K562 (cell line): ENCODE measurements around the gene TTBK1. TPM values are rescaled to one million over a fixed set of nuclear protein-coding genes. Genes with fewer than 3 reads are reported as not detected.

Experiments
- ATAC-seq: fragments of 200-7000 bp; cut with Tn5 transposase; 3 replicates; pipeline ENCODE4 v1.9.1; 2020; ENCODE audit warnings: moderate library complexity
- BruUV-seq: library from RNA; stranded (reverse); fragments of 400-500 nt; replicated peaks from 2 replicates; lab custom pipeline; 2021; lab: Mats Ljungman, UMichigan
- CTCF ChIA-PET: fragments of 300-600 bp; formaldehyde crosslinking; extraction: SDS; loops from one replicate; lab custom pipeline; 2021; ENCODE audit warnings: low intra/inter-chr PET ratio; lab: Yijun Ruan, JAX
- POLR2A ChIA-PET: fragments of 300-600, 350-650 bp; sonication (Branson Sonifier 250); formaldehyde crosslinking; extraction: SDS; loops from one replicate; lab custom pipeline; 2021; ENCODE audit warnings: antibody characterized with exemption, inconsistent platforms; lab: Yijun Ruan, JAX
- DNase-seq, 4 experiments: peaks; one replicate each; pipeline versions ENCODE4 v3.0.0 to v3.0.0-alpha.2; 2011 to 2018; ENCODE audit warnings: low spot score in 3 of 4, mixed read lengths in 3 of 4; ENCODE audit errors: extremely low read depth in 1 of 4
- FAIRE-seq: peaks from 2 replicates; lab custom pipeline; 2011; peaks lifted over from hg19 to GRCh38; lab: Jason Lieb, UNC
- H2AFZ ChIP-seq: 2 replicates; pipeline ENCODE4 v1.6.0; 2011; ENCODE audit warnings: low read depth, low read length, control low read depth, inconsistent platforms
- H3K27ac ChIP-seq: fragments of 200-600 bp; 3 replicates; pipeline ENCODE4 v1.8.0; 2011; ENCODE audit warnings: low read depth, mild to moderate bottlenecking, control low read depth, inconsistent platforms, low read length, moderate library complexity, mixed read lengths; ENCODE audit errors: extremely low read depth
- H3K27me3 ChIP-seq, 2 experiments: fragments of 300-600 bp in 1 of 2; 2 replicates in 1 of 2; 3 replicates in 1 of 2; pipeline versions ENCODE4 v1.6.0 to v1.8.0; 2011; ENCODE audit warnings: inconsistent platforms in 2 of 2, low read length in 2 of 2, mild to moderate bottlenecking in 1 of 2, mixed read lengths in 1 of 2, moderate library complexity in 1 of 2; ENCODE audit not compliant: control insufficient read depth in 2 of 2, insufficient read depth in 2 of 2
- H3K36me3 ChIP-seq: fragments of 300-600 bp; 3 replicates; pipeline ENCODE4 v1.8.0; 2011; ENCODE audit warnings: mild to moderate bottlenecking, low read length, inconsistent platforms; ENCODE audit not compliant: control insufficient read depth, insufficient read depth
- H3K4me1 ChIP-seq, 2 experiments: fragments of 200-600 bp in 1 of 2; replicated peaks in 1 of 2; 2 replicates in 1 of 2; 3 replicates in 1 of 2; pipeline versions ENCODE4 v1.5.1 to v1.8.0; 2011; ENCODE audit warnings: inconsistent platforms in 2 of 2, low read length in 2 of 2, mild to moderate bottlenecking in 1 of 2, mixed read lengths in 1 of 2, moderate library complexity in 1 of 2; ENCODE audit not compliant: control insufficient read depth in 2 of 2, insufficient read depth in 2 of 2
- H3K4me2 ChIP-seq: 2 replicates; pipeline ENCODE4 v1.6.1; 2011; ENCODE audit warnings: low read length, control low read depth, inconsistent platforms, mixed read lengths; ENCODE audit not compliant: insufficient read depth
- H3K4me3 ChIP-seq: fragments of 200-600 bp; sonication (generic), shearing (Covaris generic); 2 replicates; pipeline ENCODE4 v1.5.1; 2016; ENCODE audit warnings: control low read depth, inconsistent platforms
- H3K79me2 ChIP-seq: fragments of 200-600 bp; 3 replicates; pipeline ENCODE4 v1.8.0; 2011; ENCODE audit warnings: low read length, inconsistent platforms; ENCODE audit not compliant: control insufficient read depth, insufficient read depth
- H3K9ac ChIP-seq, 2 experiments: 2 replicates each; pipeline versions ENCODE4 v1.6.0 to v1.6.1; 2011; ENCODE audit warnings: low read depth in 2 of 2, low read length in 2 of 2, control low read depth in 1 of 2, inconsistent platforms in 1 of 2, mild to moderate bottlenecking in 1 of 2, mixed read lengths in 1 of 2; ENCODE audit not compliant: insufficient read depth in 1 of 2
- H3K9me1 ChIP-seq: one replicate; pipeline ENCODE4 v1.6.0; 2011; ENCODE audit warnings: inconsistent platforms, mild to moderate bottlenecking, low read length, moderate library complexity; ENCODE audit not compliant: control insufficient read depth, insufficient read depth
- H3K9me3 ChIP-seq: replicated peaks from 2 replicates; pipeline ENCODE4 v1.5.1; 2011; ENCODE audit warnings: low read depth, low read length, inconsistent platforms; ENCODE audit not compliant: control insufficient read depth, insufficient read depth
- H4K20me1 ChIP-seq: replicated peaks from 2 replicates; pipeline ENCODE4 v1.6.1; 2011; ENCODE audit warnings: low read length, inconsistent platforms, mixed read lengths; ENCODE audit not compliant: control insufficient read depth, insufficient read depth
- ARNT ChIP-seq, 2 experiments: fragments of 450-650 bp; IDR thresholded peaks; 2 replicates each; pipeline ENCODE4 v1.6.1; 2016; ENCODE audit warnings: mild to moderate bottlenecking in 1 of 2
- BRF1 ChIP-seq: IDR thresholded peaks from 3 replicates; pipeline ENCODE4 v1.6.1; 2011; ENCODE audit warnings: borderline replicate concordance, mild to moderate bottlenecking; ENCODE audit not compliant: insufficient read length; ENCODE audit errors: extremely low read depth
- E2F3 ChIP-seq: fragments of 250-450 bp; sonication (Bioruptor Pico); IDR thresholded peaks from 2 replicates; pipeline ENCODE4 v1.4.0; 2020; ENCODE audit warnings: mild to moderate bottlenecking
- HMG20A ChIP-seq: fragments of 450-650 bp; formaldehyde crosslinking; conservative IDR thresholded peaks from 2 replicates; pipeline ENCODE4 v1.4.0; 2020; ENCODE audit warnings: mild to moderate bottlenecking, mixed read lengths
- HSF4 ChIP-seq: fragments of 250-450 bp; sonication (Bioruptor Pico); IDR thresholded peaks from 2 replicates; pipeline ENCODE4 v2.1.2; 2022; ENCODE audit warnings: mild to moderate bottlenecking, moderate library complexity, borderline replicate concordance
- KDM2B ChIP-seq: fragments of 250-450 bp; sonication (Bioruptor Pico); IDR thresholded peaks from 2 replicates; pipeline ENCODE4 v1.8.0; 2021; ENCODE audit warnings: mild to moderate bottlenecking, moderate library complexity
- LEF1 ChIP-seq: fragments of 450-650 bp; IDR thresholded peaks from 2 replicates; pipeline ENCODE4 v1.6.1; 2016; ENCODE audit warnings: mild to moderate bottlenecking
- SIX5 ChIP-seq, 2 experiments: IDR thresholded peaks; 2 replicates each; pipeline ENCODE4 v1.6.1; 2011; ENCODE audit warnings: low read length in 2 of 2, borderline replicate concordance in 1 of 2, low read depth in 1 of 2, mild to moderate bottlenecking in 1 of 2, moderate library complexity in 1 of 2; ENCODE audit not compliant: insufficient read depth in 1 of 2
- SMARCB1 ChIP-seq: IDR thresholded peaks from 2 replicates; pipeline ENCODE4 v1.6.1; 2011; ENCODE audit warnings: improper control_type of control experiment, low read depth; ENCODE audit not compliant: insufficient read length
- TBP ChIP-seq: optimal IDR thresholded peaks from 2 replicates; pipeline ENCODE3; 2011; ENCODE audit warnings: low read depth, low read length, improper control_type of control experiment
- THAP12 ChIP-seq: fragments of 250-450 bp; sonication (Bioruptor Pico); IDR thresholded peaks from 2 replicates; pipeline ENCODE4 v1.9.0; 2021; ENCODE audit warnings: mild to moderate bottlenecking, inconsistent platforms
- ZBTB5 ChIP-seq: fragments of 450-650 bp; IDR thresholded peaks from 2 replicates; pipeline ENCODE4 v1.6.1; 2017; ENCODE audit warnings: antibody characterized with exemption
- ZNF175 ChIP-seq: fragments of 200-800 bp; sonication (Bioruptor generic); IDR thresholded peaks from 2 replicates; pipeline ENCODE4 v1.6.1; 2016; ENCODE audit warnings: low read depth, mild to moderate bottlenecking, missing genetic modification characterization, missing compliant biosample characterization
- ZNF696 ChIP-seq: fragments of 250-450 bp; sonication (Bioruptor Pico); conservative IDR thresholded peaks from 2 replicates; pipeline ENCODE4 v1.4.0; 2020; ENCODE audit warnings: mild to moderate bottlenecking, moderate library complexity
- WGBS: fragments of 100-300 bp; shearing (Covaris generic); methylation state at CpG from one replicate; pipeline ENCODE4 v1.1.6; 2016; ENCODE audit warnings: low coverage, mixed read lengths; ENCODE audit not compliant: insufficient coverage; ENCODE audit errors: missing lambda C conversion rate; 5-methylcytosine and 5-hydroxymethylcytosine counted together
- in situ Hi-C: fragments of 300-500 bp; cut with MboI; formaldehyde crosslinking; loops from 4 replicates; pipeline ENCODE4 v1.15.0; 2018; ENCODE audit warnings: inconsistent platforms, mixed read lengths
- intact Hi-C: fragments of 100-400 bp; cut with micrococcal nuclease; formaldehyde crosslinking; loops from 2 replicates; pipeline ENCODE4 v1.14.2; 2022
- polyA plus RNA-seq, 8 experiments: library from polyadenylated mRNA; depleted of rRNA in 4 of 8; stranded (reverse) in 5 of 8; unstranded in 3 of 8; fragments of >200 nt; fragmentation: Nextera tagmentation in 2 of 8; fragmentation: Illumina TruSeq in 1 of 8; extraction: Ambion mirVana in 2 of 8; extraction: Trizol in 1 of 8; gene quantifications; 2 replicates each; pipeline versions ENCODE4 v1.2.1 to v1.2.3, GENCODE V29; 2011 to 2014; ENCODE audit warnings: inconsistent platforms in 1 of 8, missing spikeins in 1 of 8
- total RNA-seq, 7 experiments: library from RNA; depleted of rRNA in 6 of 7; stranded (reverse); fragments of >200 nt in 6 of 7; fragmentation: Illumina TruSeq in 2 of 7; extraction: Trizol in 2 of 7; gene quantifications; 2 replicates each; pipeline versions ENCODE4 v1.2.1 to v1.2.3, GENCODE V29; 2011 to 2021; ENCODE audit warnings: low replicate concordance in 1 of 7
- TF ChIP-seq, protein P1 (sequence below): fragments of 250-450 bp; sonication (Bioruptor Pico); IDR thresholded peaks from 2 replicates; pipeline ENCODE4 v1.8.0; 2021; ENCODE audit warnings: borderline replicate concordance, mild to moderate bottlenecking, moderate library complexity; ENCODE audit not compliant: poor library complexity, severe bottlenecking
- TF ChIP-seq, protein P2 (sequence below), 3 experiments: IDR thresholded peaks in 2 of 3; conservative IDR thresholded peaks in 1 of 3; 2 replicates each; pipeline ENCODE4 v1.5.1; 2011 to 2012; ENCODE audit warnings: low read length in 3 of 3, mild to moderate bottlenecking in 3 of 3, control low read depth in 2 of 3, improper control_type of control experiment in 1 of 3, inconsistent platforms in 1 of 3, low read depth in 1 of 3, mixed read lengths in 1 of 3, moderate library complexity in 1 of 3; ENCODE audit not compliant: insufficient read depth in 2 of 3

Gene TTBK1
- total and polyA plus RNA-seq, 9 of the 15 experiments (the other 6 are each of a cell fraction or from before 2014, with no cell fraction given) = not detected

DNA sequence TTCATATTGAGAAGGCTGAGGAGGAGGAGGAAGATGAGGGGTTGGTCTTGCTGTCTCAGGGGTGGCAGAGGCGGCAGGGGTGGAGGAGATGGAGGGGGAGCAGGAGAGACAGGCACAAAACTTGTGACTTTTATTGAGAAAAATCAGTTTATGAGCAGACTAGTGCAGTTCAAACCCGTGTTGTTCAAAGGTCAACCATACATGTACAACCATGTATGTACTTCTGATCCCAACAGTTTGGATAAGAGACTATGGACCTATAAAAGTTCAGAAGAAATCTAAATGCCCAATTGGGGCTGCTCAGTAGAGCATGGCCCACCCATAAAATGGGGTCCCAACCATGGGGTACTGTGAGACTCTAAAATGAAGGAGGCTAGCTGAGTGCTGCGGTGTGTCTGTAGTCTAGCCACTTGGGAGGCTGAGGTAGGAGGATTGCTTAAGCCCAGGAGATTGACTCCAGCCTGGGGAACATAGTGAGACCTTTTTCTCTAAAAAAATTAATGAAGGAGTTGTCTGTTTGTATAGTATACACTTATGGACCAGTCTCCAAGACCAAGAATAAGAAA lies 47.1 kb downstream of the TTBK1 start:
- DNase-seq (no peak), ATAC-seq (no peak), FAIRE-seq (no peak)
- H4K20me1 ChIP-seq = 0 out of 2 replicates have a peak, but pooled peaks cover 4% of the 10 kb centered on the region
- no peak overlapping the region for H3K27ac ChIP-seq
- WGBS = 0% methylated on average over 3 of the region's 3 CpGs
- H3K4me1 ChIP-seq = peaks cover 0 to 4% of the 10 kb centered on the region in 2 experiments; a peak in 1 of 5 replicates
- no TSS peak for BruUV-seq
- no peak overlapping the region for H3K9ac ChIP-seq
- no peaks in the 10 kb centered on the region for H3K36me3 ChIP-seq
- no peaks in the 10 kb centered on the region for H3K9me3 ChIP-seq
- peaks cover 16 to 37% of the 10 kb centered on the region in 2 experiments for H3K27me3 ChIP-seq
- CTCF ChIA-PET = no interaction called here
- H3K9me1 ChIP-seq = no peaks in the 10 kb centered on the region
- H3K79me2 ChIP-seq = no peaks in the 10 kb centered on the region
- no peak overlapping the region for H3K4me3 ChIP-seq
- intact Hi-C loops (no loop called here), in situ Hi-C loops (no loop called here)
- POLR2A ChIA-PET = interaction anchor here (0.6 to 0.7 kb wide), 2 partner anchors 1239 to 1470 kb away, joined by 3 read pairs; no protein-coding TSS in a partner anchor
- no peak overlapping the region for H3K4me2 ChIP-seq
- H2AFZ ChIP-seq = no peak overlapping the region
- TF ChIP-seq THAP12 (CRISPR knock-in tag) = no peak
- TF ChIP-seq LEF1 = no peak
- no peak for TF ChIP-seq HSF4 (CRISPR knock-in tag)
- no peak for TF ChIP-seq SIX5 (IDR thresholded peaks at IDR 0.05; ENCODE audit: borderline replicate concordance in 1 of 2, insufficient read depth in 1 of 2, low read depth in 1 of 2, low read length in 2 of 2)
- no peak for TF ChIP-seq ZNF175 (CRISPR knock-in tag)
- no peak for TF ChIP-seq E2F3 (CRISPR knock-in tag)
- TF ChIP-seq ZBTB5 = no peak
- TF ChIP-seq KDM2B (CRISPR knock-in tag) = no peak
- TF ChIP-seq, protein P1, sequence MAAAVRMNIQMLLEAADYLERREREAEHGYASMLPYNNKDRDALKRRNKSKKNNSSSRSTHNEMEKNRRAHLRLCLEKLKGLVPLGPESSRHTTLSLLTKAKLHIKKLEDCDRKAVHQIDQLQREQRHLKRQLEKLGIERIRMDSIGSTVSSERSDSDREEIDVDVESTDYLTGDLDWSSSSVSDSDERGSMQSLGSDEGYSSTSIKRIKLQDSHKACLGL (CRISPR knock-in tag) = no peak
- TF ChIP-seq TBP = no peak
- TF ChIP-seq SMARCB1 = no peak
- TF ChIP-seq ARNT (IDR thresholded peaks at IDR 0.05) = no peak
- no peak for TF ChIP-seq ZNF696 (CRISPR knock-in tag)
- no peak for TF ChIP-seq HMG20A (CRISPR knock-in tag)
- no peak for TF ChIP-seq BRF1
- TF ChIP-seq, protein P2, sequence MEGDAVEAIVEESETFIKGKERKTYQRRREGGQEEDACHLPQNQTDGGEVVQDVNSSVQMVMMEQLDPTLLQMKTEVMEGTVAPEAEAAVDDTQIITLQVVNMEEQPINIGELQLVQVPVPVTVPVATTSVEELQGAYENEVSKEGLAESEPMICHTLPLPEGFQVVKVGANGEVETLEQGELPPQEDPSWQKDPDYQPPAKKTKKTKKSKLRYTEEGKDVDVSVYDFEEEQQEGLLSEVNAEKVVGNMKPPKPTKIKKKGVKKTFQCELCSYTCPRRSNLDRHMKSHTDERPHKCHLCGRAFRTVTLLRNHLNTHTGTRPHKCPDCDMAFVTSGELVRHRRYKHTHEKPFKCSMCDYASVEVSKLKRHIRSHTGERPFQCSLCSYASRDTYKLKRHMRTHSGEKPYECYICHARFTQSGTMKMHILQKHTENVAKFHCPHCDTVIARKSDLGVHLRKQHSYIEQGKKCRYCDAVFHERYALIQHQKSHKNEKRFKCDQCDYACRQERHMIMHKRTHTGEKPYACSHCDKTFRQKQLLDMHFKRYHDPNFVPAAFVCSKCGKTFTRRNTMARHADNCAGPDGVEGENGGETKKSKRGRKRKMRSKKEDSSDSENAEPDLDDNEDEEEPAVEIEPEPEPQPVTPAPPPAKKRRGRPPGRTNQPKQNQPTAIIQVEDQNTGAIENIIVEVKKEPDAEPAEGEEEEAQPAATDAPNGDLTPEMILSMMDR (IDR thresholded peaks at IDR 0.05 in 2 of 3, conservative IDR thresholded peaks at IDR 0.05 in 1 of 3; ENCODE audit: insufficient read depth in 2 of 3, low read depth in 1 of 3, low read length in 3 of 3) = no peak
